Fibroblast of skin of left biceps (primary cell): ENCODE data around the gene SPATS2L.

Experiments
- DNase-seq, 2 experiments: peaks; one replicate each; pipeline ENCODE4 v3.0.0-alpha.2; 2013; ENCODE audit warnings: low read depth in 2 of 2

SPATS2L gene

GRCh38 chr2:200306196-200306930 is at the start of gene SPATS2L:
Gene SPATS2L (plus strand): TSS chr2:200306693. CDS start chr2:200389245, 82,552 bp downstream.
- DNase-seq = peak in 1 of 2 experiments; percentile 62

GRCh38 chr2:200257570-200257969 is 48.9 kb upstream of the SPATS2L start:
- no peak for DNase-seq

- DNase-seq = no peak
These were observed 48.4 kb upstream of the SPATS2L start for GRCh38 chr2:200258081-200258480.

GRCh38 chr2:200258881-200259576 is 47.5 kb upstream of the SPATS2L start:
- DNase-seq = no peak

- DNase-seq = no peak
These were observed 46.9 kb upstream of the SPATS2L start for GRCh38 chr2:200259577-200259957.

GRCh38 chr2:200262047-200262446 is 44.4 kb upstream of the SPATS2L start:
- no peak for DNase-seq

- no peak for DNase-seq
These were observed 43.2 kb upstream of the SPATS2L start for GRCh38 chr2:200263279-200263678.

GRCh38 chr2:200264631-200265030 is 41.9 kb upstream of the SPATS2L start:
- DNase-seq = no peak

- DNase-seq = no peak
These were observed 40.1 kb upstream of the SPATS2L start for GRCh38 chr2:200266406-200266805.

GRCh38 chr2:200267350-200267749 is 39.1 kb upstream of the SPATS2L start:
- DNase-seq = no peak

GRCh38 chr2:200270732-200271131 is 35.8 kb upstream of the SPATS2L start:
- no peak for DNase-seq

- DNase-seq = no peak
These were observed 34.2 kb upstream of the SPATS2L start for GRCh38 chr2:200272320-200272719.

- no peak for DNase-seq
These were observed 32.1 kb upstream of the SPATS2L start for GRCh38 chr2:200274116-200275075.

- DNase-seq = no peak
These were observed 31.0 kb upstream of the SPATS2L start for GRCh38 chr2:200275295-200276013.

GRCh38 chr2:200276472-200276871 is 30.0 kb upstream of the SPATS2L start:
- no peak for DNase-seq

- DNase-seq = no peak
These were observed 27.7 kb upstream of the SPATS2L start for GRCh38 chr2:200278694-200279316.

- DNase-seq = no peak
These were observed 26.6 kb upstream of the SPATS2L start for GRCh38 chr2:200279857-200280256.

- DNase-seq = no peak
These were observed 19.9 kb upstream of the SPATS2L start for GRCh38 chr2:200286578-200286977.

- peak in 1 of 2 experiments; percentile 44 for DNase-seq
These were observed 17.6 kb upstream of the SPATS2L start for GRCh38 chr2:200288670-200289429.

GRCh38 chr2:200296118-200296517 is 10.4 kb upstream of the SPATS2L start:
- DNase-seq = no peak
